GM12865 (cell line): ENCODE data around the gene PDE4D.

Experiments used
- DNase-seq: peaks from one replicate; pipeline ENCODE4 v3.0.0; 2010; ENCODE audit warnings: low read depth
- H3K4me3 ChIP-seq: 2 replicates; pipeline ENCODE4 v1.5.1; 2011; ENCODE audit warnings: mild to moderate bottlenecking, low read depth, low read length, control low read depth
- CTCF ChIP-seq: IDR thresholded peaks from 2 replicates; pipeline ENCODE4 v1.5.1; 2011; ENCODE audit warnings: low read length, control low read depth, low read depth, inconsistent platforms; ENCODE audit not compliant: insufficient read depth; ENCODE audit errors: missing control alignments

PDE4D gene

GRCh38 chr5:59555596-59555995 is 337.9 kb downstream of the PDE4D start:
- TF ChIP-seq CTCF, result no peak
- no peak for DNase-seq
- H3K4me3 ChIP-seq, result no peak overlapping the region

DNA sequence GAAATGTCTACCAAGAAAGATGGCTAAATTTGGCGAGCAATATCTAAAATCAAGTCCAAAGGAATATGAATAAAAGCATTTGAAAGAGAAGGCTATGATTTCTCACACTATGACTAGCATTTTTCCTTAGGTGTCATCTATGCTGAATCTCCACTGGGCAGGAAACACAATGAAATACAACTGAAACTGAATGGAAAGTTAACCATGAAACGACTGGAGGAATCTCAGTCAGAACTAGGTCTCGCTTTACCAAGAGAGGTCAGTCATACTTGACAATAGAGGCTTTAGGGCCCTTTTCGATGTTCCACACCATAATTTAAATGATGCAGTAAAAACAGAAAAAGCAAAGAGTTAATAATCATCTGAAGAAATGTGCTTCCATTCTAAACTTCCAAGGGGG is 339.0 kb downstream of the PDE4D start:
- TF ChIP-seq CTCF, result no peak
- no peak overlapping the region for H3K4me3 ChIP-seq
- no peak for DNase-seq

DNA sequence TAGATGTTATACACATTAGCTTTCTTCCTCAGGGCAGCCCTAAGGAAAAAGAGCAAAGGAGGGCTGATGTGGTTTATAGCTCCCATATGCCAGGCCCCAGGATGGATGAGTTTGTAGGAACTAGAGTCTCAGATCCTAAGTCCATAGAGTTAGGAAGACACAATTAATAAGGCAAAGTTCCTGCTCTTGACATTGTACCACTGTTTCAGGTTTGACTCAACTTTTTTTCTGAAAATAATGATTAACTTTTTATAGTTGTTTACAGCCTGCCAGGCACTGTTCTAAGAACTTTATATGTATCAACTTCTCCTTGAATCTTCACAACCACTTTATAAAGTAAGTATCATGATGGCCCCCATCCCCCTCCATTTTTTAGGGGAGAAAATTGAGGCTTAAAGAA is 339.5 kb downstream of the PDE4D start:
- H3K4me3 ChIP-seq, result no peak overlapping the region
- TF ChIP-seq CTCF, result no peak
- no peak for DNase-seq

DNA sequence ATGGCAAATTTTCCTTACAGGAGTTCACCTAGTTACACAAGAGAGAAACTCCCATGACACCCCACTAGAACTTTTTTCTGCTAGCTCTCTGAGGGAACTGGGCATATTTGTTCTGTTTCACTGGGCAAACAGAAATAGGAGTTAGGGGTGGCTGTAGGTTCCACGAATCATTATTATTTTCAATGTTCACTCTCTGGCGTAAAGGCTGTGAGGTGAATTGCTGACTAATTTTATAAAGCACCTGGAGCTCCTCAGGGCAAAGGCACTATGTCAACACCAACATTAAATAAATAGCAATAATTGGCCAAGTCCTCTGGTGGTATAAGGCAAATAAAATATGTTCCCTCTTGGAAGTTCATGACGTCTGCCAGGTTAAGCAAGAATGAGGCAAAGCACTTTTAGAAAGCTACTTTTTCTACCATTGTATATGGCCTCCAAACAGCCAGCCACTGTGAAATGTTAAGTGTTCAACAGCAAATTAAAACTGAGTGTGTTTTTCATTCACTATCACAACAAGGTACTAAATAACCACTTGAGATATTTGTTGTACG is 344.6 kb downstream of the PDE4D start:
- TF ChIP-seq CTCF, result no peak
- DNase-seq, result no peak
- H3K4me3 ChIP-seq, result no peak overlapping the region

- no peak for TF ChIP-seq CTCF
- no peak overlapping the region for H3K4me3 ChIP-seq
- no peak for DNase-seq
These were observed 345.8 kb downstream of the PDE4D start for GRCh38 chr5:59547731-59548130.

- TF ChIP-seq CTCF, result no peak
- DNase-seq, result no peak
- H3K4me3 ChIP-seq, result no peak overlapping the region
These were observed 349.0 kb downstream of the PDE4D start for GRCh38 chr5:59544573-59544972.

DNA sequence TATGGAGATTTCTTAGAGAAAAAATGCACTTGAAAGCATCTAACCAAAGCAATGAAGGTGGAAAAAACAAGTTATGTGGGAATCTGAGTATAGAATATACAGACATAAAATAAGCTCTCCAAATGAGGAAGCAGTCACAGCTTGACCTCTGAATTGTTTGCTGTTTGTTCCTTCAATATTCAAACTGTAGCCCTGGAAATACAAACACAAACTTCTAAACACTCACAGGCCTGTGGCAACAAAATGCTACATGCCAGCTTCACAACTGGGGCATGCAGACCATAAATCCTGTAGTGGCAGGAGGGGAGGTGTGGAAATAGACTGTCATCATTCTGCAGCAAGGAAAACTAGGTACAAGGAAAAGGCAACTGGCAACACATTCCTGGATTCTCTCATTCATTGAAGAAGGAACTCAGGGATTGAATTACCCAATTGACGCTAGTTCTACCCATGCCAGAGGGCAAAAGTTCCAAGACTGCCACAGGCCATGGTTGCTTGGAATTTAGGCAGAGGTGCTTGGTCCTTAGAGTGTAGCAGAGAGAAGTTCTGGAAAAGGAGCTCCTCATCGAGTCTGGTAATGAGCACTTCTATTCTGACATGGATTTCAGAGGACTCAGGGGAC is 349.6 kb downstream of the PDE4D start:
- no peak for TF ChIP-seq CTCF
- no peak for DNase-seq
- H3K4me3 ChIP-seq, result no peak overlapping the region
